HepG2 (cell line): ENCODE data around the gene PIK3CA.

Source experiments
- HCFC1 ChIP-seq: fragments of 150-350 bp; IDR thresholded peaks from 2 replicates; pipeline ENCODE4 v1.6.1; 2014; ENCODE audit warnings: low read depth, low read length
- JUNB ChIP-seq: sonication (generic); formaldehyde crosslinking; IDR thresholded peaks from 2 replicates; pipeline ENCODE4 v1.8.0; 2022; ENCODE audit warnings: missing genetic modification reagents, mild to moderate bottlenecking, borderline replicate concordance
- POLR2AphosphoS2 ChIP-seq: IDR thresholded peaks from 2 replicates; pipeline ENCODE4 v1.6.1; 2011; ENCODE audit warnings: low read depth, low read length, improper control_type of control experiment
- ZNF274 ChIP-seq: sonication (generic); formaldehyde crosslinking; IDR thresholded peaks from 2 replicates; pipeline ENCODE4 v1.5.1; 2020; ENCODE audit warnings: mild to moderate bottlenecking, missing genetic modification reagents
- TF ChIP-seq, protein P1 (sequence below): sonication (generic); formaldehyde crosslinking; IDR thresholded peaks from 2 replicates; pipeline ENCODE4 v1.5.0; 2020; ENCODE audit warnings: mild to moderate bottlenecking, missing genetic modification reagents, moderate library complexity

- TF ChIP-seq ZNF274 (CRISPR knock-in tag) = no peak
- TF ChIP-seq, protein P1, sequence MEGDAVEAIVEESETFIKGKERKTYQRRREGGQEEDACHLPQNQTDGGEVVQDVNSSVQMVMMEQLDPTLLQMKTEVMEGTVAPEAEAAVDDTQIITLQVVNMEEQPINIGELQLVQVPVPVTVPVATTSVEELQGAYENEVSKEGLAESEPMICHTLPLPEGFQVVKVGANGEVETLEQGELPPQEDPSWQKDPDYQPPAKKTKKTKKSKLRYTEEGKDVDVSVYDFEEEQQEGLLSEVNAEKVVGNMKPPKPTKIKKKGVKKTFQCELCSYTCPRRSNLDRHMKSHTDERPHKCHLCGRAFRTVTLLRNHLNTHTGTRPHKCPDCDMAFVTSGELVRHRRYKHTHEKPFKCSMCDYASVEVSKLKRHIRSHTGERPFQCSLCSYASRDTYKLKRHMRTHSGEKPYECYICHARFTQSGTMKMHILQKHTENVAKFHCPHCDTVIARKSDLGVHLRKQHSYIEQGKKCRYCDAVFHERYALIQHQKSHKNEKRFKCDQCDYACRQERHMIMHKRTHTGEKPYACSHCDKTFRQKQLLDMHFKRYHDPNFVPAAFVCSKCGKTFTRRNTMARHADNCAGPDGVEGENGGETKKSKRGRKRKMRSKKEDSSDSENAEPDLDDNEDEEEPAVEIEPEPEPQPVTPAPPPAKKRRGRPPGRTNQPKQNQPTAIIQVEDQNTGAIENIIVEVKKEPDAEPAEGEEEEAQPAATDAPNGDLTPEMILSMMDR (CRISPR knock-in tag) = no peak
- TF ChIP-seq HCFC1 = no peak
- TF ChIP-seq POLR2AphosphoS2 = no peak
- no peak for TF ChIP-seq JUNB
These were observed 130.0 kb downstream of the PIK3CA start for GRCh38 chr3:179278151-179278550.
